Urothelium cell line (cell line): ENCODE measurements around the gene LRRTM3.

Source experiments
- DNase-seq: peaks from one replicate; pipeline ENCODE4 v3.0.0; 2011; ENCODE audit warnings: low spot score, mixed read lengths
- FAIRE-seq: peaks from 2 replicates; lab custom pipeline; 2011; peaks lifted over from hg19 to GRCh38; lab: Jason Lieb, UNC

The LRRTM3 gene

GRCh38 chr10:67110286-67110685 lies 184.4 kb downstream of the LRRTM3 start:
- FAIRE-seq (no peak), DNase-seq (no peak)

- no peak for FAIRE-seq
Observed at GRCh38 chr10:67112765-67113164, 186.9 kb downstream of the LRRTM3 start.

GRCh38 chr10:67114945-67115344 lies 189.1 kb downstream of the LRRTM3 start:
- no peak for FAIRE-seq

More at GRCh38 chr10:67112765-67113164, 186.9 kb downstream of the LRRTM3 start:
- no peak for DNase-seq

GRCh38 chr10:67115972-67116371 lies 190.1 kb downstream of the LRRTM3 start:
- no peak for FAIRE-seq

More at GRCh38 chr10:67114945-67115344, 189.1 kb downstream of the LRRTM3 start:
- DNase-seq: no peak

GRCh38 chr10:67119651-67120050 lies 193.8 kb downstream of the LRRTM3 start:
- no peak for DNase-seq
- no peak for FAIRE-seq

More at GRCh38 chr10:67115972-67116371, 190.1 kb downstream of the LRRTM3 start:
- peak; percentile 32 for DNase-seq

- DNase-seq: no peak
- no peak for FAIRE-seq
Observed at GRCh38 chr10:67127441-67127840, 201.6 kb downstream of the LRRTM3 start.

- DNase-seq (no peak), FAIRE-seq (no peak)
Observed at GRCh38 chr10:67140641-67141040, 214.8 kb downstream of the LRRTM3 start.

GRCh38 chr10:67141300-67141699 lies 215.5 kb downstream of the LRRTM3 start:
- DNase-seq (no peak), FAIRE-seq (no peak)

- no peak for FAIRE-seq
- DNase-seq: no peak
Observed at GRCh38 chr10:67144530-67144929, 218.7 kb downstream of the LRRTM3 start.
